ENCODE measurements around the gene ZNF846.
"Not testable (repeated sequence)": the region's sequence is repeated elsewhere in the genome, so short reads cannot be mapped to it uniquely, and the experiment has no call there.

Gene ZNF846

DNA sequence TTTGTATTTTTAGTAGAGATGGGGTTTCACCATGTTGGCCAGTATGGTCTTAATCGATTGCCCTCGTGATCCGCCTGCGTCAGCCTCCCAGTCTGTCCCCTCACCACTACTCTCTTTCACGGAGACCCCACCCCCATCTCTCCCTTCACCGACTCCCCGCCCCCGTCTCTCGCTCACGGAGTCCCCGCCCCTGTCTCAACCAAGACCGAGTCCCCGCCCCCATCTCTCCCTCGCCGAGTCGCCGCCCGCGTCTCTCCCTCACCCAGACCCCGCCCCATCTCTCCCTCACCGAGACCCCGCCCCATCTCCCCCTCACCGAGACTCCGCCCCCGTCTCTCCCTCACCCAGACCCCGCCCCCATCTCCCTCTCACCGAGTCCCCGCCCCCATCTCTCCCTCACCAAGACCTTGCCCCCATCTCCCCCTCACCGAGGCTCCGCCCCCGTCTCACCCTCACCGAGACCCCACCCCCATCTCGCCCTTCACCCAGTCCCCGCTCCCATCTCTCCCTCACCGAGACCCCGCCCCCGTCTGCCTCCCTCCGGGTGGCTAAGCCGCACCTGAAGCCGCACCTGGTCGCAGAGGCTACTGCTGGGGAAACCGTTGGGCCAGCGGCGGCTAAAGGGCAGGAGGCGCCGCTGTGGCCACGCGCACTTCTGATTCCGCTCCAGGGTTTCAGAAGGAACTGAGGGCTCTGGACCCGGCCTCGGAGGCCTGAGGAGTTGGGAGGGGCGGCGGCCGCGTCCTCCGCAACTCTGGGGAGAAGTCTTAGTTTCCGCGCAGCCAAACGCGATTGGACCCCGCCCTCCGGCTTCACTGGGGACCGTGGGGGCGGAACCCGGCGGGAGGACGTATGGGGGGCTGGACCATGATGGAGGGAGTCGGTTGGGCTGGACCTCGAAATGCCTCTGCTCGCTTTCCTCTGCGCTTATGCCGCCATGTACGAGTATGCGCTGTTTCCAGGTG lies 17.1 kb upstream of the ZNF846 start:
- in situ Hi-C loops (cut with MboI; ENCODE audit: low sequenced_read_pairs) = no loop called here

DNA sequence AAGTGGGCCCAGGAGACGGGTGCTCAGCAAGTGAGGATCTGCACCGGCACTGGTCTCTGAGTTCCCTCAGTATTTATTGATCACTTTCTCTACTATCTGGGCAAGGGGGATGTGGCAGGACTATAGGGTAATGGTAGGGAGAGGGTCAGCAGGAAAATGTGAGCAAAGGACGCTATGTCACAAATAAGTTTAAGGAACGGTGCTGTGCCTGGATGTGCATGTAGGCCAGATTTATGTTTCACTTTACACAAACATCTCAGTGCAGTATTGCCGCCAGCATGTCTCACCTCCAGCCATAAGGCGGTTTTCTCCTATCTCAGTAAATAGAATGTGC lies 15.6 kb upstream of the ZNF846 start:
- in situ Hi-C loops (cut with MboI; ENCODE audit: low sequenced_read_pairs) = not testable (repeated sequence)

DNA sequence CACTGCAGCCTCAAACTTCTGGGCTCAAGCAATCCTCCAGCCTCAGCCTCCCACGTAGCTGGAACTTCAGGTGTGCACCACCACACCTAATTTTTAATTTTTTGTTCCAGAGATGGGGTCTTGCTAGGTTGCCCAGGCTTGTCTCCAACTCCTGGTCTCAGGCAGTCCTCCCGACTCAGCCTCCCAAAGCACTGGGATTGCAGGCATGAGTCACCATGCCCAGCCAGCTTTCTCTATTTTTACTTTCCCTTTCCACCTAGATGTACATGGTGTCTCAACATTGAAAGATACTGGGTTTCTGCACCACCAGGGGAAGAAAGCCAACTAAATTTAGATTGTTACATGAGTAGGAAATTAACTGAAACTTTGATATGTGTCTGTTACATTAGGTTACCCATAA lies 13.8 kb upstream of the ZNF846 start:
- in situ Hi-C loops (cut with MboI; ENCODE audit: low sequenced_read_pairs) = no loop called here

DNA sequence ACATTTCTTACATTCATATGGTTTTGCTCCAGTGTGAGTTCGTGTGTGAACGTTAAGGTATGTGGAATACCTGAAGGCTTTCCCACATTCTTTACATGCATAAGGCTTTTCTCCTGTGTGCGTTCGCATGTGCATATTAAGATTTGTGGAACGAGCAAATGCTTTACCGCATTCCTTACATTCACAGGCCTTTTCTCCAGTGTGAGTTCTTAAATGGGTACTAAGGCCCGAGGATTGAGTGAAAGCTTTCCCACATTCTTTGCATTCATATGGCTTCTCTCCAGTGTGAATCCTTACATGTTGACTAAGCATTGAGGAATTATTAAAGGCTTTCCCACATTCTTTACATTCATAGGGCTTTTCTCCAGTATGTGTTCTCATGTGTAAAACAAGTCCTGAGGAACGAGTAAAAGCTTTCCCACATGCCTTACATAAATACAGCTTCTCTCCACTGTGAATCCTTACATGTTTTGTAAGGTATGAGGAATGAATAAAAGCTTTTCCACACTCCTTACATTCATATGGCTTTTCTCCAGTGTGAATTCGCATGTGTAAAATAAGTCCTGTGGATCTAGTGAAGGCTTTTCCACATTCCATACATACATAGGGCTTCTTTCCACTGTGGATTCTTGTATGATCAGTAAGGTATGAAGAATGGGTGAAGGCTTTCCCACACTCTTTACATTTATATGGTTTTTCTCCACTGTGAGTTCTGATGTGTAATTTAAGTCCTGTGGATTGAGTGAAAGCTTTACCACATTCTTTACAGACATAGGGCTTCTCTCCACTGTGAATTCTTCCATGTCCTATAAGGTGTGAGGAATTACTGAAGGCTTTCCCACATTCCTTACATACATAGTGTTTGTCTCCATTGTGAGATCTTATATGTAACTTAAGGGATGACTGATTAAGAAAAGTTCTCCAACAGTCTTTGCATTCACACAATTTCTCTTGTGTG lies 10.7 kb downstream of the ZNF846 start:
- in situ Hi-C loops (cut with MboI; ENCODE audit: low sequenced_read_pairs) = no loop called here

DNA sequence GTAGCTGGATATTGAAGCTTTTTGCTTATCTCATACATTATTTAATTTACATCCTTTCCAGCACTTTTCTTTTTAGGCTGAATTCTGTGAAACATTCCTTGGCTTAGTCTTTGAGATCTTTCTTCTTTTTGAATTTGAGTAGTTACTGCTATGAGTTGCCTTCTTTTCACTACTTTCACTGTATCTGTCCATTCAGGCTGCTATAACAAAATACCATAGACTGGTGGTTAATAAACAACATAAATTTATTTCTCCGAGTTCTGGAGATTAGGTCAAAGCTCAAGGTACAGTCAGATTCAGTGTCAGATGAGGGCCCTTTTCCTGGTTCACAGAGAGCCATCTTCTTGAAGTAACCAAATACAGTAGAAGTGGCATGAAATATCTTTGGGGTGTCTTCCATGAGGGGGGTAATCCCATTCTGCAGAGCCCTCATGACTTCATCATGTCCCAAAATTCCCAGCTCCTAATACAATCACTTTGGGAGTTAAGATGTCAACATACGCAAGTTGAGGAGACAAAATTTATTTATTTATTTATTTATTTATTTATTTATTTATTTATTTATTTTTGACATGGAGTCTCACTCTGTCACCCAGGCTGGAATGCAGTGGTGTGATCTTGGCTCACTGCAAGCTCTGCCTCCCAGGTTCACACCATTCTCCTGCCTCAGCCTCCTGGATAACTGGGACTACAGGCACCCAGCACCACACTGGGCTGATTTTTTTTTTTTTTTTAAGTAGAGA lies 15.7 kb downstream of the ZNF846 start:
- in situ Hi-C loops (cut with MboI; ENCODE audit: low sequenced_read_pairs) = no loop called here

DNA sequence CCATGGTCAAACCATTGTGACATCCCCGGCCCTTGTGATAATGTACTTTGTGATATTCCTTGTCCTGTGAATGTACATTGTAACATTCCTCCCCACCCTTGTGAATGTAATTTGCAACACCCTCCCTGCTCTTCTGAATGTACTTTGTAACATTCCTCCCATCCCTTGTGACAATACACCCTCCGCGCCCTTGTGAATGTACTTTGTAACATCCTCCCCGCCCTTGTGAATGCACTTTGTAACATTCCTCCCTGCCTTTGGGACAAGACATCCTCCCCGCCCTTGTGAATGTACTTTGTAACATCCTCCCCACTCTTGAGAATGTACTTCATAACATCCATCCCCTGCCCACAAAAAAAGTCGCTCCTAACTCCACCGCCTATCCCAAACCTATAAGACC lies 17.1 kb downstream of the ZNF846 start:
- in situ Hi-C loops (cut with MboI; ENCODE audit: low sequenced_read_pairs) = no loop called here

DNA sequence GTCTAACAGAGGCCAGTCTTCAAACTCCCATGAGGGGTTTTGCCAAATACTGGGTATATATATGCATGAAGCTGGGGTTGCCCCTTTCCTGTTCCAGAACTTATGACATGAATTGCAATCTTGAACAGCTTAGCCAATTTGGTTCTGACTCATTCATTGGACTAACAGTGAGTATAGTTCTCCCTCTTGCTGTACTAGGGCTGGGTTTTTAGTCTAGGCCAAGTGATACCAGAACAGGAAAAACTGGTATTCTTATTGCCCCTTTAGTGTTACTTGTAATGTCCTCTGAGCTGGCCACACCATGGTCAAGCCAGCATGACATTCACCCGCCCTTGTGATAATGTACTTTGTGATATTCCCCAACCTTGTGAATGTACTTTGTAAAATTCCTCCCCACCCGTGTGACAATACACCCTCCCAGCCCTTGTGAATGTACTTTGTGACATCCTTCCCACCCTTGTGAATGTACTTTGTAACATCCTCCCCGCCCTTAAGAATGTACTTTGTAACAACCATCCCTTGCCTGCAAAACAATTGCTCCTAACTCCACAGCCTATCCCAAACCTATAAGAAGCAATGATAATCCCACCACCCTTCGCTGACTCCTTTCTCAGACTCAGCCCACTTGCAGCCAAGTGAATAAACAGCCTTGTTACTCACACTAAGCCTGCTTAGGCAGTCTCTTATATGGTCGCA lies 26.9 kb downstream of the ZNF846 start:
- in situ Hi-C loops (cut with MboI; ENCODE audit: low sequenced_read_pairs) = no loop called here

DNA sequence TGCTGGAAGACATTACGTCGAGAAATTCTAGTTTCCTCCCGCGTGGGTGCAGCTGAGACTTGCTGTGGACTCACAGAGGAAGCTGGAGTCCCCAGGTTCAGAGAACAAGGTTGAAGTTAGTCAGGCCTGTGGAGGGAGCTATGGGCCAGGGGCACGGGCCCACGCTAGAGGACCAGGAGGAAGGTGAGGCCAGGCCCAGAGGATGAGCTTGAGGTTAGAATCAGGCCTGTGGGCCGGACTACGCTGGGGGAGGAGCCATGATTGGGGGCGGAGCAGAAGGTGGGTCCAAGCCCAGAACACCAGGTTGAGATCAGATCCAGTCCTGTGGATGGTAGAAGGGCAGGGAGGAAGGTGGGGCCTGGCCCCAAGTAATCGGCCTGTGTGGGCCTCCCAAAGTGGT lies 32.6 kb downstream of the ZNF846 start:
- in situ Hi-C loops (cut with MboI; ENCODE audit: low sequenced_read_pairs) = no loop called here

DNA sequence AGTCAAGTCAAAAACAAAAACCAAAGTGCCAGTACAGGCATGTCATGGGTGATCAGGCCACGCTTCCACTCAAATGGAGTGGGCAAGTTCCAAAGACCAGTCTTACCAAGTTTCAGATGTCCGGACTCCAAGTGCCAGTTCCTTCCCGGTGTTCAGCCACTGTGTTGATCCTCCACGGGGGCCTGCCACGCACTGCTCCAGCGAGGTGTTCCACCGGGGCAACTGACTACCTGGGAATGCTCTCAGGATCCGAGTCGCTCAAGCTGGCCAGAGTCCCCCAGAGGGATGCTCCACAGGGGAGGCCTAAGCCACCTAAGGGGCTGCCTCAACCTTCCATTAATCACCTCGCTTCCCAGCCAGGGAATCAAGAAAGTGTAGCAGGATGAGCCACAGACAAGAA lies 38.5 kb downstream of the ZNF846 start:
- in situ Hi-C loops (cut with MboI; ENCODE audit: low sequenced_read_pairs) = not testable (repeated sequence)

DNA sequence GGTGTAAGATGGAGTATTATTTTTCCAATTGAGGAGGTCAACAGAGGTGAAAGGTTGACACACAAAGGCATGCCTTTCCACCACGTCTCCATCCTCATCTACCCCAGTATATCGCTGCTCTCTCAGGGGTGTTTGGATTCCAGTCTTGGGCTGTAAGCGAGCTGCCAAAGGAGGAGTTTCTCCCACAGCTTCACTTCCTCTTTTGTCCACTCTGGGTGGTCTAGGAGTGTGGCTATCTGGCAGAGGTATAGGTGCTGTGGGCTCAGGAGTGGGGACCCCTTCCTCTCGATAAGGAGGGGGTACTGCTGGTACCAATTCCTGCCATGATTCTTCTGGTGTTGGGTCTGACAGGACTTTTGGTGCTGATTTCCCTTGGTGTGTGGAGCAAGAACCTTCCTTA lies 39.4 kb downstream of the ZNF846 start:
- in situ Hi-C loops (cut with MboI; ENCODE audit: low sequenced_read_pairs) = no loop called here

DNA sequence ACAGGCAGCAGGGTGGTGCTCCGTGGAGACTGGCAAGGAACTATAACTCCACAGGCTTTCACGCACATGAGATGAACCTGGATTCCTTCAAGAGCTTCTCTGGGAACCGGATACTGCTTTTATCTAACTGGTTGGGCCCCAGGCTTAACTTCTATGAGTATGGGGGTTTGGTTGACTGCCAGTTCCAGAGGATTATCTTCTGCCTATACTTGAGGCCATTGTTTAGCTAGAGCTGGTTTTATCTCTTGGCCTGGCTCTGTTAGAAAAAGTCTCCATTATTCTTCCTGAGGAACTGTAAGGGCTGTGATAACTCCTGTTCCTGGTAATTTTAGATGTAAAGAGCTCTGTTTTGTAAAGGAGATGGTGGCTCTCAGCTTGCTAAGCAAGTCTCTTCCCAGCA lies 40.9 kb downstream of the ZNF846 start:
- in situ Hi-C loops (cut with MboI; ENCODE audit: low sequenced_read_pairs) = no loop called here

DNA sequence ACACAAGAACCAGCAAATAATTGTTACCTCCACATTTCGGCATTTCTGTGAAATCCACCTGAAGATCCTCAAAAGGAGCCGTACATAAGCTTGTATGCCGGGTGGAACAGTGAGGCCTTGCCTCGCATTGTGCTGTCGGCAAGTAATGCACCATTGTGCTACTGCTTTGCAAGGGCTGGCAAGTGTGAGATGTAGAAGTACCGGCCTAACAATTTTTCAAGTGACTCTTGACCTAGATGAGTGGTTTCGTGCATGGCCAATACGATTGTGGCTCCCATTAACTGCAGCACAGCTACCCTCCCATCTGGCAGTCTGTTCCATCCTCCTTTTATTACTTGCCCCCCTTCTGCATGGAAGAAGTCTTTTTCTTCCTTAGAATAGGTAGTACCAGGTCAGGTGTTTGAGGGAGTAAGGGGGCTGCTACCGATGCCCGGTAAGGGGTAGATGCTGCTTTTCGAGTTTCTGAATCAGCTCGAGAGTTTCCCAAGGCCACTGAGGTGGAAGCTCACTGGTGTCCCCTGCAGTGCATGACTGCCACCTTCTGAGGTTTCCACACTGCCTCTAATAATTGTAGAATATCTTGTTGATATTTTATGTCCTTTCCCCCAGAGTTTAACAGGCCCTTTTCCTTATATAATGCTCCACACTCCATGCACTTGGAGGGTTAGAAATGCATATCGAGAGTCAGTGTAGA lies 42.9 kb downstream of the ZNF846 start:
- in situ Hi-C loops (cut with MboI; ENCODE audit: low sequenced_read_pairs) = not testable (repeated sequence)

DNA sequence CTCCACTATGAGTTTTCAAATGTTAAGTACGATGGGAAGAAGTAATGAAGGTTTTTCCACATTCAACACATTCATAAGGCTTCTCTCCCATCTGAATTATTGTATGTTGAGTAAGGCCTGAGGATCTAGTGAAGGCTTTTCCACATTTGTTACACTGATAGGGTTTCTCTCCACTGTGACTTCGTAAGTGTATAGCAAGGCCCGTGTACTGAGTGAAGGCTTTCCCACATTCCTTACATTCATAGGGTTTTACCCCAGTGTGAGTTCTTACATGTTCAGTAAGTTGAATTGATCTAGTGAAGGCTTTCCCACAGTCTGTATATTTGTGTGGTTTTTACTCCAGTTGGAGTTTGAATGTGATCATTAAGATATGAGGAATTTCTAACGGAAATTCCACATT lies 44.4 kb downstream of the ZNF846 start:
- in situ Hi-C loops (cut with MboI; ENCODE audit: low sequenced_read_pairs) = no loop called here

DNA sequence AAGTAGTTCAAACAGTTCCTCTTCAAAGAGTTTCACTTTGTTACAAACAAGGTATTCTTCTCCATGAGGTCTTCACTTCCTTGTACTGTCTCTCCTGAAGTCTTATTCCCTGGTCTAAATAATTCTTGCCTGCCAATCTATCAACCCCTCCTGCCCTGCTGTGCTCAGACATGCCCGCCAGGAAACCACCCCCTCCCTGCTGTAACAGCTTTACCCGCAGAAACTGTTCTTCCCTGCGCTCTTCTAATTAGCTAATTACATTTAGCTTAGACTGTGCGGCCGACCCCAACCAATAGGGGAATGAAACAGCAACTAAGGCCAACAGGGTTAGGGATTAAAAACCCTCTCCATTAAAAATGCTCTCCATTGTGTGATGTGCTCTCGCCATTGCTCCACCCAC lies 46.7 kb downstream of the ZNF846 start:
- in situ Hi-C loops (cut with MboI; ENCODE audit: low sequenced_read_pairs) = no loop called here

DNA sequence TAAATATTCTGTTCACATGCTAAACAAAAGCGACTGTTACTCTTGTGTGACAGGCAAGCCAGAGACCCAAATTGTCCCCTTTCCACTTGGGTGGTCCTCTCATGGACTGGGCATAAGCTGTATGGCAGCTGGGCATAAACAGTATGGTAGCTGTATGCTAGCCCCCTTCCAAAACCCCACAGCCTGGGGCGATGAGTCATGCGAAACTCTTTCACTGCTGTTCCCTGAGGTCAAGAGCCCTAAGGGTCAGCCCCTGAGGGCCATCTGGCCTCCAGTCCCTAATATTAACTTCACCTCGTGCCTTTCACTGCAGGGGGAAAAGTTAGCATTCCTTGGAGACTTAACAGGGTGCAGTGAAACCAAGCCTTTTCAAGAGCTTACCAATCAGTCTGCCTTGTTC lies 48.0 kb downstream of the ZNF846 start:
- in situ Hi-C loops (cut with MboI; ENCODE audit: low sequenced_read_pairs) = no loop called here

DNA sequence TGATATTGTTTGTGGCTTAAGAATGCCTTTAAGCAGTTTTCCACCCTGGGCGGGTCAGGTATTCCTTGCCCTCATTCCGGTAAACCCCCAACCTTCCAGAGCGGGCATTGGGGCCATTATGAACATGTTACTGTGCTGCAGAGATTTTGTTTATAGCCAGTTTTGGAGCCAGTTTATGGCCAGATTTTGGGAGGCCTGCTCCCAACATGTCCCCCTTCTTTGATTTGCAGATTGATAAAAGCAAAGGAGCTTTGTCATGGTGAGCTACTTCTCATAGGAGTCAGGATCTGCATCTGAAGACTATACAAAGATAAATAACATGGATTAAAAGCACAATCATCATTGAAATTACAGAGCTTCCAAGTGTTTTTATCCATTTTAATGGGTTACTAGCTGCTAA lies 56.7 kb downstream of the ZNF846 start:
- in situ Hi-C loops (cut with MboI; ENCODE audit: low sequenced_read_pairs) = no loop called here

DNA sequence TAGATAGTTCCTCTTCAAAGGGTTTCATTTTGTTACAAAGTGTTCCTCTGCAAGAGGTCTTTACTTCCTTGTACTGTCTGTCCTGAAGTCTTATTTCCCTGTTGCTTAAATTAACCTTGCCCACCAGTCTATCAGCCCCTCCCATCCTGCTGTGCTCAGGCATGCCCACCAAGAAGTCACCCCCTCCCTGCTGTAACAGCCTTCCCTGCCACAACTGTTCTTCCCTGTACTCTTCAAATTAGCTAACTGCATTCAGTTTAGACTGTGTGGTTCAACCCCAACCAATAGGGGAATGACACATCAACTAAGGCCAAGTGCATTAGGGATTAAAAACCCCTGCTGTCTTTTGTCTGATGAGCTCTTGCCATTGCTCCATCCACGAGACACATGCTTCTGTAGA lies 59.2 kb downstream of the ZNF846 start:
- in situ Hi-C loops (cut with MboI; ENCODE audit: low sequenced_read_pairs) = no loop called here

DNA sequence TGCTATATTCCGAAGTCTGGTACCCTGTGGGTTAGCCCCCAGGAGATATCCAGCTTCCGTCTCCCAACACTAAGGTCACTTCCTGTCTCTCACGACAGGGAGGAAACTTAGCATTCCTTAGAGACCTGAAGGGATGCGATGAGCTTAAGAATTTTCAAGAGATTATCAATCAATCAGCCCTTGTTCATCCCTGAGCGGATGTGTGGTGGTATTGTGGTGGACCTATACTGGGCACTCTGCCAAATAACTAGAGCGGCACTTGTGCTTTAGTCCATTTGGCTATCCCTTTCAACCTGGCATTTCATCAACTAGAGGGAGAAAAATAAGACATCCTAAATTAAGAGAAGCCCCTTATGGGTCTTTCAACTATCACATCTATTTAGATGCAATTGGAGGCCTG lies 62.7 kb downstream of the ZNF846 start:
- in situ Hi-C loops (cut with MboI; ENCODE audit: low sequenced_read_pairs) = no loop called here

DNA sequence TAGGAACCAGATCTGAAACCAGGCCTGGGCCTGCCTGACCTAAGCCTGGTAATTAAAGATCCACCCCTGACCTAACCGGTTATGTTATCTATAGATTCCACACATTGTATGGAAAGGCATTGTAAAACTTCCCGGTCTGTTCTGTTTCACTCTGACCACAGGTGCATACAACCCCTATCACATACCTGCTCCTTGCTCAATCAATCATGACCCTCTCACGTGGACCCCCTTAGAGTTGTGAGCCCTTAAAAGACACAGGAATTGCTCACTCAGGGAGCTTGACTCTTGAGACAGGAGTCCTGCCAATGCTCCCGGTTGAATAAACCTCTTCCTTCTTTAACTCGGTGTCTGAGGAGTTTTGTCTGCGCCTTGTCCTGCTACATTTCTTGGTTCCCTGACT lies 66.4 kb downstream of the ZNF846 start:
- in situ Hi-C loops (cut with MboI; ENCODE audit: low sequenced_read_pairs) = no loop called here

Data from HL-60/S4 (cell line).